NCI-H82 (cell line): ENCODE results near the gene YWHAQ.

Source experiments
- DNase-seq: peaks from one replicate; lab custom pipeline; 2025; lab: John Stamatoyannopoulos, UW

The YWHAQ gene

DNA sequence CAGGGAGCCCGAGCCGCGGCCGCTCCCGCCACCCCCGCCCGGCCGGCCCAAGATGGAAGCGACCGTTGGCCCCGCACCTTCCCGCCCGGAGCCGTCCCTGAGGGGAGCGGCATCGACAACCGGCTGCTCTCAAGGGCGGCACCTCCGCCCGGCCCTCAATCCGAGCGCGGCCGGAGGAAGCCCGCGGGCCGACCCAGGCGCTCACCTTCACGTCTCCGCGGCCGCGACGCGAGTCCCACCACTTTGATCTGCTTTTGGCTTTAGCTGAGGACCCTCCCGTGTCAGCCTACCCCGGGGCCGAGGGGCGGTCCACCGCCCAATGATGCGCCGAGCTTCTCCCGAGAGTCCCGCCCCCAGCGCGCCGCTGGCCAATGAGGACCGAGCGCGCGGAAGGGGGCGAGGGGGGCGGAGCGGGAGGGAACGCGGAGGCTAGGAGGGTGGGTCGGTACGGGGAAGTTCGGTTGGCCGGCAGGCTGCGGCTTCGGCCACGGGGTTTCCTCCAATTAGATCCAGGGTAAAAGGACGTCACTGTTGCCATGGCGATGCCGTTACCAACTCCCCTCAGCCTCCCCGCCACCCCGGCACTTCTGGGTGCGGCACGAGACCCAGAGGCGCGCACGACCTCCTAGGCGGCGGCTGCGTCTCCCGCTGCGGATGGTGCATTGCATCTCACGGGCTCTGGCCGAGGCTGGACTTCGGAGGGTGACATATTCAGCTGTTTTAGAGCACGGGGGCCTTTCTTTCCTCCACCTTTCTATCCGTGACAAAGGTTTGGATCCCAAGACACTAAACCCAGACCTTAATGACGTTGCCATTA is at the start of gene YWHAQ:
YWHAQ (minus strand) TSS at position 262 of the 817 bp plus-strand sequence. CDS start 545 bp downstream, outside the sequence.
- peak; percentile 100 for DNase-seq

DNA sequence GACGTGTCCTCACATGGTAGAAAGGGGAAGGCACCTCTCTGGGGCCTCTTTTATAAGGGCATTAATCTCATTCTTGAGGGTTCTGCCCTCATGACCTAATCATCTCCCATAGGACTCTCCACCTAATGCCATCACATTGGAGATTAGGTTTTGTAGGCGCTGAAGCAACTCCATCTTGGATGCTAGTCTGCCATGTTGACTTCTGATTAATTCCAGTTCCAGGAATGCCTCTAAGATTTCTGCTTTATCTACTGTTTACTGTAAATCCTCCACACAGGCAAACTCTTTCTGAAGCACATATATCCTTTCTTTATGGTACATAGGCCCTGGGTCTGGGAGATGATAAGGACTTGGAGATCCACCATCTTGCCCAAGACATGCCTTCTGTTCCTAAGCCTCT is 49.3 kb upstream of the YWHAQ start:
- DNase-seq, result no peak

DNA sequence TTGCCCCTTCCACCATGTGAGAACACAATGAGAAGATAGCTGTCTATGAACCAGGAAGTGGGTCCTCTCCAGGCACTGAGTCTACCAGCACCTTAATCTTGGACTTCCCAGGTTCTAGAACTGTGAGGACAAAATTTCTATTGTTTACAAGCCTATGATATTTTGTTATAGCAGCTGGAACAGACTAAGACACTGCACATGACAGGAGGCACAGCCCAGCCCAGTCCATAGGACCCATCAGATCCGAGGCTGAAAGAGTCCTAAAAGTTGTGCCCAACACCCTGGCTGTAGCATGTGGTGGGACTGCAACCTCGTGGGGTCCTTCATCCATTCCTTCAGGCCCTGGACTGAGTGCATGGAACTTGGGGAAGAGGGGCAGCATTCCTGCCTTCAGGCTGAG is 48.4 kb upstream of the YWHAQ start:
- no peak for DNase-seq

DNA sequence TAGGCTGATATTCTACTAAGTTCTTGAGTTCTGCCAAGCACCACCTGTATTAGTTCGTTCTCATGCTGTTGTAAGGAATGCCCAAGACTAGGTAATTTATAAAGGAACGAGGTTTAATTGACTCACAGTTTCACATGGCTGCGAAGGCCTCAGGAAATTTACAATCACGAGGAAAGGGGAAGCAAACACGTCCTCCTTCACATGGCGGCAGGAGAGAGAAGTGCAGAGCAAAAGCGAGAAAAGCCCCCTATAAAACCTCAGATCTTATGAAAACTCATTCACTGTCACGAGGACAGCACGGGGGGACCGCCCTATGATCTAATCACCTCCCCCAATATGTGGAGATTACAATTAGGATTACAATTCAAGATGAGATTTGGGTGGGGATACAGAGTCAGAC is 47.7 kb upstream of the YWHAQ start:
- DNase-seq, result no peak

- peak; percentile 73 for DNase-seq
Measured at GRCh38 chr2:9675415-9676351, 44.9 kb upstream of the YWHAQ start.

DNA sequence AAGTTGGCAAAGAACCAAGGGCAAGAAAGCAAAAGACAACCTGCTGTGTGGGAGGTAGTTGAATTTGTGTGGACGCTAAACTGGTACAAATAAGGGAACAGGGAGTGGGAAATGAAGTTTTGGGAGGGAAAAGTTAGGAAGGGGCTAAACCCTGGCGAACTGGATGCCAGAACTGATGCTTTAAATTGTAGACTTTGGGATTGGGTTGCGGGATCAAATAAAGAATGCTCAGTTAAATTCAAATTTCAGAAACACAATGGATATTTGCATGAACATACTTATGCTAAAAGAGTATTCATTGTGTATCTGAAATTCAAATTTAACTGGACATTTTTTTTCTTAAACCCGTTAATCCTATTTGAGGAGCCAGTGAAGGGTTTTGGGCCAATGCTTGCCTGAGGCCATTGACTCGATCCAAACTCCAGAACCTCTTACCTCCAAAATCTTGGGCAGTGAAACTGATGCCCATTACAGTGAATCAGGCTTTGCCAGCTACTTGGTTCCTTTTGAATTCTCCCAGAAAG is 44.2 kb upstream of the YWHAQ start:
- peak; percentile 67 for DNase-seq

GRCh38 chr2:9673914-9674481 is 43.2 kb upstream of the YWHAQ start:
- peak; percentile 78 for DNase-seq

DNA sequence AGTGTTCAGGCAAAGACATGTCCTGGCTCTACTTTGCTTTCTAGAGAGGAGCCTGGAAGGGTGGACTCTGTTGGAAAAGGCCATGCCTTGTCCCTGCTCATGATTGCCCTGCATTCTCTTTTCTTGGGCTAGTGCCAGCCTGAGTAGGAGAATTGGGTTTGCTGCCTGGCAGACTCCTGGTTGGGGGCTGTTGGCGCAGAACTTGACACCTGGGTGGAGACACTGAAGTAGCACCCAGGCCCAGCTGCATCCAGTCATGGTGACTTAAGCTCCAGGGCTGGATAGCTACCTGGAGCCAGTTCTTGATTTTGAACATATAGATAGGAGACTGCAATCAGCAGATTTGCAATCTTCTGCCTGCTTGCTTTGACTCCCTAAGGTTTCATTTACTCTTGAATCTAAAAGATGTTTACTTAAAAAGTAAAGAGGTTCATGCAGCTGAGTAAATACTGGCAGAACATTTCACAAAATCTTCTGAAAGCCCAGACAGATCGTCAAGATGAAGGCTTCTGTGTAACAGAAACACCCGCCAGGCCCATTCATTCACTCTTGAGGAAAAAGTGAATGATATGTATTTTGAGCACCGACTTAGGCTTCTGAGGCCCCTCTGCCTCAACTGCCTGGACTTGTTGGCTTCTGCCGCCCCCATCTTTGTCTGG is 38.0 kb upstream of the YWHAQ start:
- peak; percentile 70 for DNase-seq

GRCh38 chr2:9667826-9668225 is 37.0 kb upstream of the YWHAQ start:
- no peak for DNase-seq

GRCh38 chr2:9666306-9666705 is 35.5 kb upstream of the YWHAQ start:
- DNase-seq, result no peak

GRCh38 chr2:9665898-9666297 is 35.1 kb upstream of the YWHAQ start:
- DNase-seq, result no peak

GRCh38 chr2:9664365-9664764 is 33.6 kb upstream of the YWHAQ start:
- DNase-seq, result no peak

- peak; percentile 59 for DNase-seq
Measured at GRCh38 chr2:9663008-9663879, 32.4 kb upstream of the YWHAQ start.

GRCh38 chr2:9661261-9661660 is 30.5 kb upstream of the YWHAQ start:
- DNase-seq, result no peak

GRCh38 chr2:9660781-9661180 is 30.0 kb upstream of the YWHAQ start:
- no peak for DNase-seq

DNA sequence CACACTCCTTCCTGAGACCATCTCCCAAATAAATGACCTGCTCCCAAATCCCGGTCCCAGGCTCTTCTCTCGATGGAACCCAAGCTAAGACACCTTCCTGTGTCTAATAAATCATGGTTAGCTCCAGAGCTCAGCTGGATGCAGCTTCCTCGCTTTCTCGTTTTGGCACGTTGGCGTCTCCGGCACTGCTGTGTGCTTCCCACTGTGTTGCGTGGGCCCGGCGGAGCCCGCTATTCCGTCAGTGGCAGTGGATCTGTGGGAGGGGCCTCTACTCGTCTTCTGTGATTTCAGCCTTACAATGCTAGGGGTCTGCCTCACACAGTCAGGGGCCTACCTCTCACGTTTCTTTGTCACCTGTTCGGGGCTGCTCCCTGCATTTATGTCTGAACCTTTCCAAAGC is 29.4 kb upstream of the YWHAQ start:
- no peak for DNase-seq

DNA sequence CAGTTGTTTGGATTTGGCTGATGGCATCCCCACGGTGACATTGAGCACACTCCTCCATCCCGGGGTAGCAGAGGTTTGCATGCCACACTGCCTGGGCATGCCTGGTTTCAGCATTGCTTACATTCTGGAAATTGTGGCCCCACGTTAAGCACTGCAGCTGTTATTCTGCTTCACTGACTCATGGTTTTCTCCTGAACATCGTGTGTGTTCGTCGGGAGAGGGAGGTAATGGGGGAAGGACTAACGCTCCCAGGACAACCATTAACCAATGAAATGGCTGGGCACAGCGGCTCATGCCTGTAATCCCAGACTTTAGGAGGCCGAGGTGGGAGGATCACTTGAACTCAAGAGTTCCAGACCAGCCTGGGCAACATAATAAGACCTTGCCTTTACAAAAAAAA is 28.2 kb upstream of the YWHAQ start:
- DNase-seq, result no peak

GRCh38 chr2:9657731-9658130 is 26.9 kb upstream of the YWHAQ start:
- DNase-seq, result peak; percentile 34

DNA sequence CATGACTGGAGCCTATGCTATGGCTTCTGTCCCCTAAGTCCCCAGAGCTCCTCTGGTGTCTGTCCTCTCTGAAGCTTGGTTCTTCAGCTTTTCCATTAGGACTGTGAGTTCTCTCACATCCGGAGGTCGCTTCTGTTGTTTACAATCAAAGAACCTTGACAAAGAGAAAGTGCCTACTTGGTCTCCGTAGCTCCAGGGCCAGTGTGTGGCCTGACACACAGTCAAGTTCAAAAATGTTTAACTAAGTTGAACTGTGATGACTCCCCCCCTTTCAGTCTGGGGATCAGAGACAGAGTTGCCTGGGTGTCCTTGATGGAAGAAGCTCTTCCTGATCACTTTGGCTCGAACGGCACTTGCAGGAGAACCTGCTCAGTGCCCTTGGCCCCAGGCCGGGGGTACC is 26.3 kb upstream of the YWHAQ start:
- DNase-seq, result no peak

DNA sequence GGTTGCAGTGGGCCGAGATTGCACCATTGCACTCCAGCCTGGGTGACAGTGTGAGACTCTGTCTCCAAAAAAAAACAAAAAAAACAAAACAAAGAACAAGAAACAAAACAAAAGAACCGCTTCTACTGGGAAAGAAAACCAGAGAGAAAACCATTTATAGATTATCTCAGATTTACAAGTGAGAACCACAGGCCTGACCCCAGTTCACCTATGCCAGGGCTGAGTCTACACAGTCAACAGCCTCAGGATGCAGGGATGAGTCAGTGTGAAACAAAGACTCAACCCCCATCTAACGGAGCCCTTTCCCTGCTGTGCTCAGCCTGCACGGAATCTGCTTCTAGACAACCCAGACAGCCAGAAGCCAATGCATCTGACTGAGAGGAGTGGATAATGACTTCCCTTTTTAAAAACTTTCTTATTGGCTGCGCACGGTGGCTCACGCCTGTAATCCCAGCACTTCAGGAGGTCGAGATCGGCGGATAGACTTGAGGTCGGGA is 25.5 kb upstream of the YWHAQ start:
- DNase-seq, result peak; percentile 34
